ENCODE data around the gene SYCP2L. TPM values are rescaled to one million over a fixed set of nuclear protein-coding genes. Genes with fewer than 3 reads are reported as not detected.
"Not testable (repeated sequence)": the region's sequence is repeated elsewhere in the genome, so short reads cannot be mapped to it uniquely, and the experiment has no call there.

The SYCP2L gene
- total RNA-seq, 6 experiments from 2014 or later, result 0.20 TPM; not detected in 5

GRCh38 chr6:10877012-10877411 lies 9.8 kb upstream of the SYCP2L start:
- intact Hi-C loops (cut with DNase I), result no loop called here
- H3K4me1 ChIP-seq, result no peaks in the 10 kb centered on the region
- ATAC-seq, result no peak
- peaks cover 4 to 5% of the 10 kb centered on the region in 2 donors for H3K27me3 ChIP-seq
- no peak overlapping the region for H3K27ac ChIP-seq
- H3K36me3 ChIP-seq, result no peaks in the 10 kb centered on the region
- 80% methylated on average over 1 of the region's 14 CpGs for WGBS (ENCODE audit: insufficient coverage, low coverage, low lambda C conversion rate, missing lambda C conversion rate)
- no peaks in the 10 kb centered on the region for H3K9me3 ChIP-seq
- no peak for TF ChIP-seq POLR2A (IDR thresholded peaks at IDR 0.05)
- no peak for TF ChIP-seq CTCF (IDR thresholded peaks at IDR 0.05)
- H3K4me3 ChIP-seq, result no peak overlapping the region
- DNase-seq, result no peak

- no CpG with 5 or more reads among the region's 1 CpG for WGBS (ENCODE audit: insufficient coverage, low coverage, low lambda C conversion rate, missing lambda C conversion rate)
- DNase-seq (no peak), ATAC-seq (no peak)
- TF ChIP-seq CTCF (IDR thresholded peaks at IDR 0.05) (no peak), POLR2A (IDR thresholded peaks at IDR 0.05) (no peak)
- H3K27me3 ChIP-seq, result peaks cover 6 to 14% of the 10 kb centered on the region in 2 donors
- H3K4me3 ChIP-seq, result no peak overlapping the region
- no peaks in the 10 kb centered on the region for H3K4me1 ChIP-seq
- no peaks in the 10 kb centered on the region for H3K9me3 ChIP-seq
- no peaks in the 10 kb centered on the region for H3K36me3 ChIP-seq
- H3K27ac ChIP-seq, result no peak overlapping the region
- intact Hi-C loops (cut with DNase I), result no loop called here
Measured at GRCh38 chr6:10877871-10878270, 9.0 kb upstream of the SYCP2L start.

GRCh38 chr6:10880366-10880765 lies 6.5 kb upstream of the SYCP2L start:
- Histone ChIP-seq H3K36me3 (no peaks in the 10 kb centered on the region), H3K27me3 (peaks cover 6 to 24% of the 10 kb centered on the region in 2 donors), H3K4me1 (no peaks in the 10 kb centered on the region), H3K9me3 (no peaks in the 10 kb centered on the region), H3K4me3 (no peak overlapping the region), H3K27ac (no peak overlapping the region)
- ATAC-seq, result no peak
- no peak for TF ChIP-seq POLR2A (IDR thresholded peaks at IDR 0.05)
- TF ChIP-seq CTCF (IDR thresholded peaks at IDR 0.05), result no peak
- intact Hi-C loops (cut with DNase I), result no loop called here
- WGBS (ENCODE audit: insufficient coverage, low coverage, low lambda C conversion rate, missing lambda C conversion rate), result 83% methylated on average over 1 of the region's 2 CpGs
- no peak for DNase-seq

- H3K27ac ChIP-seq; DNase-seq; H3K4me1 ChIP-seq; H3K9me3 ChIP-seq; H3K4me3 ChIP-seq; intact Hi-C loops (cut with DNase I); H3K36me3 ChIP-seq; ATAC-seq: not testable (repeated sequence)
- H3K27me3 ChIP-seq, result peaks cover 6 to 39% of the 10 kb centered on the region in 2 donors
- 10% methylated on average over 13 of the region's 14 CpGs for WGBS (ENCODE audit: insufficient coverage, low coverage, low lambda C conversion rate, missing lambda C conversion rate)
Measured at GRCh38 chr6:10882253-10882630, 4.6 kb upstream of the SYCP2L start.

- no peaks in the 10 kb centered on the region for H3K36me3 ChIP-seq
- H3K4me3 ChIP-seq, result no peak overlapping the region
- ATAC-seq, result no peak
- WGBS (ENCODE audit: insufficient coverage, low coverage, low lambda C conversion rate, missing lambda C conversion rate), result 6% methylated on average over 25 of the region's 28 CpGs
- H3K27me3 ChIP-seq, result peaks cover 6 to 39% of the 10 kb centered on the region in 2 donors
- intact Hi-C loops (cut with DNase I), result no loop called here
- H3K9me3 ChIP-seq, result no peaks in the 10 kb centered on the region
- no peaks in the 10 kb centered on the region for H3K4me1 ChIP-seq
- no peak for DNase-seq
- H3K27ac ChIP-seq, result no peak overlapping the region
- no peak for TF ChIP-seq CTCF (IDR thresholded peaks at IDR 0.05)
- no peak for TF ChIP-seq POLR2A (IDR thresholded peaks at IDR 0.05)
Measured at GRCh38 chr6:10882657-10883171, 4.1 kb upstream of the SYCP2L start.
